Stimulated activated CD4-positive, alpha-beta T cell treated with anti-CD3 and anti-CD28 coated beads, Interleukin-12 subunit alpha, Interleukin-12 subunit beta, amount 100 ng/mL, for 48 hours (primary cell): Measurements from ENCODE around the gene SPIRE1.
"Not testable (repeated sequence)": the region's sequence is repeated elsewhere in the genome, so short reads cannot be mapped to it uniquely, and the experiment has no call there.

Experiments used
- DNase-seq, 3 donors: peaks; one replicate each; pipeline ENCODE4 v3.0.0-alpha.2; 2020; ENCODE audit warnings: low read depth in 2 of 3, low spot score in 1 of 3

SPIRE1 gene

GRCh38 chr18:12556946-12557806 is 100.7 kb downstream of the SPIRE1 start:
- no peak for DNase-seq

GRCh38 chr18:12554796-12555388 is 103.0 kb downstream of the SPIRE1 start:
- DNase-seq, result no peak

- no peak for DNase-seq
These were observed 105.0 kb downstream of the SPIRE1 start for GRCh38 chr18:12552879-12553242.

GRCh38 chr18:12551943-12552878 is 105.7 kb downstream of the SPIRE1 start:
- DNase-seq, result not testable (repeated sequence)

- not testable (repeated sequence) for DNase-seq
These were observed 106.4 kb downstream of the SPIRE1 start for GRCh38 chr18:12551466-12551865.

GRCh38 chr18:12543697-12544096 is 114.2 kb downstream of the SPIRE1 start:
- no peak for DNase-seq

- no peak for DNase-seq
These were observed 117.2 kb downstream of the SPIRE1 start for GRCh38 chr18:12540751-12541150.

GRCh38 chr18:12539158-12539557 is 118.7 kb downstream of the SPIRE1 start:
- not testable (repeated sequence) for DNase-seq

GRCh38 chr18:12534820-12535219 is 123.1 kb downstream of the SPIRE1 start:
- no peak for DNase-seq

GRCh38 chr18:12532661-12533060 is 125.2 kb downstream of the SPIRE1 start:
- DNase-seq, result no peak

- no peak for DNase-seq
These were observed 126.2 kb downstream of the SPIRE1 start for GRCh38 chr18:12531749-12532148.

GRCh38 chr18:12520442-12520992 is 137.4 kb downstream of the SPIRE1 start:
- DNase-seq, result no peak

GRCh38 chr18:12518832-12519531 is 138.9 kb downstream of the SPIRE1 start:
- DNase-seq, result no peak

- DNase-seq, result no peak
These were observed 139.6 kb downstream of the SPIRE1 start for GRCh38 chr18:12518326-12518725.

- DNase-seq, result no peak
These were observed 140.6 kb downstream of the SPIRE1 start for GRCh38 chr18:12517142-12517825.

GRCh38 chr18:12516049-12516630 is 141.8 kb downstream of the SPIRE1 start:
- no peak for DNase-seq

- DNase-seq, result no peak
These were observed 142.4 kb downstream of the SPIRE1 start for GRCh38 chr18:12515550-12515949.

- no peak for DNase-seq
These were observed 150.9 kb downstream of the SPIRE1 start for GRCh38 chr18:12507007-12507406.

GRCh38 chr18:12500986-12501385 is 156.9 kb downstream of the SPIRE1 start:
- DNase-seq, result no peak

GRCh38 chr18:12497839-12498238 is 160.1 kb downstream of the SPIRE1 start:
- DNase-seq, result no peak
